GM12878 (cell line): ENCODE measurements around the gene THAP10. TPM values are rescaled to one million over a fixed set of nuclear protein-coding genes. Genes with fewer than 3 reads are reported as not detected.

Source experiments
- ATAC-seq: fragments of 200-7000 bp; cut with Tn5 transposase; 3 replicates; pipeline ENCODE4 v1.9.1; 2020; ENCODE audit warnings: mild to moderate bottlenecking, moderate library complexity
- BruUV-seq: library from RNA; stranded (reverse); fragments of 400-500 nt; replicated peaks from 2 replicates; lab custom pipeline; 2021; lab: Mats Ljungman, UMichigan
- CTCF ChIA-PET: fragments of 300-600 bp; sonication (Branson Sonifier 250); formaldehyde crosslinking; extraction: SDS; loops from one replicate; lab custom pipeline; 2021; ENCODE audit warnings: inconsistent platforms; lab: Yijun Ruan, JAX
- POLR2A ChIA-PET: fragments of 350-600 bp; formaldehyde crosslinking; extraction: SDS; loops from one replicate; lab custom pipeline; 2021; ENCODE audit warnings: inconsistent platforms; lab: Charles Lee
- RAD21 ChIA-PET: fragments of 300-600 bp; sonication (Branson Sonifier 250); formaldehyde crosslinking; loops from one replicate; lab custom pipeline; 2023; ENCODE audit warnings: antibody characterized with exemption; ENCODE audit not compliant: unreplicated experiment; lab: Charles Lee
- SMC1A ChIA-PET: fragments of 300-600 bp; sonication (Branson Sonifier 250); formaldehyde crosslinking; loops from one replicate; lab custom pipeline; 2023; ENCODE audit not compliant: unreplicated experiment, uncharacterized antibody; lab: Charles Lee
- DNase-seq: peaks from one replicate; pipeline ENCODE4 v3.0.0-alpha.2; 2011; ENCODE audit warnings: low read depth, low spot score
- FAIRE-seq: peaks from 3 replicates; lab custom pipeline; 2011; peaks lifted over from hg19 to GRCh38; lab: Jason Lieb, UNC
- H2AFZ ChIP-seq: 2 replicates; pipeline ENCODE4 v1.6.0; 2011; ENCODE audit warnings: low read depth, low read length, control low read depth; ENCODE audit not compliant: control insufficient read depth
- H3K27ac ChIP-seq: 2 replicates; pipeline ENCODE4 v1.5.1; 2011; ENCODE audit warnings: control low read depth; ENCODE audit not compliant: control insufficient read depth, insufficient read depth
- H3K27me3 ChIP-seq, 2 experiments: replicated peaks in 1 of 2; 2 replicates each; pipeline versions ENCODE4 v1.6.0 to v1.6.1; 2011; ENCODE audit warnings: low read length in 1 of 2; ENCODE audit not compliant: control insufficient read depth in 2 of 2, insufficient read depth in 2 of 2
- H3K36me3 ChIP-seq, 2 experiments: 2 replicates each; pipeline ENCODE4 v1.5.1; 2011; ENCODE audit warnings: low read length in 1 of 2; ENCODE audit not compliant: control insufficient read depth in 2 of 2, insufficient read depth in 2 of 2
- H3K4me1 ChIP-seq: 2 replicates; pipeline ENCODE4 v1.6.1; 2011; ENCODE audit warnings: mild to moderate bottlenecking, low read length, moderate library complexity, mixed read lengths; ENCODE audit not compliant: control insufficient read depth, insufficient read depth
- H3K4me2 ChIP-seq: 2 replicates; pipeline ENCODE4 v1.6.0; 2011; ENCODE audit warnings: control low read depth; ENCODE audit not compliant: control insufficient read depth, insufficient read depth
- H3K4me3 ChIP-seq: fragments of 200-600 bp; sonication (generic); 2 replicates; pipeline ENCODE4 v1.5.1; 2016
- H3K79me2 ChIP-seq: 2 replicates; pipeline ENCODE4 v1.6.0; 2011; ENCODE audit warnings: low read length; ENCODE audit not compliant: control insufficient read depth, insufficient read depth
- H3K9ac ChIP-seq: 2 replicates; pipeline ENCODE4 v1.8.0; 2011; ENCODE audit warnings: low read length, control low read depth, mixed read lengths; ENCODE audit not compliant: control insufficient read depth, insufficient read depth
- H3K9me3 ChIP-seq: replicated peaks from 3 replicates; pipeline ENCODE4 v1.5.1; 2011; ENCODE audit warnings: mild to moderate bottlenecking, low read length; ENCODE audit not compliant: control insufficient read depth, insufficient read depth
- H4K20me1 ChIP-seq: 2 replicates; pipeline ENCODE4 v1.6.0; 2011; ENCODE audit not compliant: control insufficient read depth, insufficient read depth
- ASH2L ChIP-seq: fragments of 300-600, 200-600 bp; sonication (generic); IDR thresholded peaks from 2 replicates; pipeline ENCODE4 v1.6.1; 2017; ENCODE audit warnings: low read depth, mild to moderate bottlenecking, borderline replicate concordance
- CREB1 ChIP-seq: IDR thresholded peaks from 2 replicates; pipeline ENCODE4 v1.6.1; 2012; ENCODE audit warnings: low read depth, mild to moderate bottlenecking, inconsistent platforms
- E4F1 ChIP-seq: fragments of 450-650 bp; IDR thresholded peaks from 2 replicates; pipeline ENCODE4 v1.6.1; 2018; ENCODE audit warnings: borderline replicate concordance, mild to moderate bottlenecking; ENCODE audit not compliant: partially characterized antibody
- FOXK2 ChIP-seq: fragments of 450-650 bp; IDR thresholded peaks from 2 replicates; pipeline ENCODE4 v1.6.1; 2017; ENCODE audit warnings: mild to moderate bottlenecking, moderate library complexity
- HDAC6 ChIP-seq: fragments of 200-600 bp; sonication (generic); IDR thresholded peaks from one replicate; pipeline ENCODE4 v1.8.0; 2017; ENCODE audit warnings: antibody characterized with exemption; ENCODE audit not compliant: unreplicated experiment
- LARP7 ChIP-seq: fragments of 450-650 bp; IDR thresholded peaks from 2 replicates; pipeline ENCODE4 v1.6.1; 2017; ENCODE audit warnings: mild to moderate bottlenecking
- MTA3 ChIP-seq: IDR thresholded peaks from 2 replicates; pipeline ENCODE4 v1.6.1; 2012; ENCODE audit warnings: low read length, inconsistent platforms, borderline replicate concordance
- NFYA ChIP-seq: IDR thresholded peaks from 2 replicates; pipeline ENCODE4 v1.6.1; 2011; ENCODE audit warnings: low read depth, mild to moderate bottlenecking, low read length, improper control_type of control experiment, borderline replicate concordance
- NFYB ChIP-seq: IDR thresholded peaks from 2 replicates; pipeline ENCODE4 v1.6.1; 2011; ENCODE audit warnings: low read depth, mild to moderate bottlenecking, low read length, improper control_type of control experiment, moderate library complexity; ENCODE audit not compliant: insufficient read depth
- PAX5 ChIP-seq: IDR thresholded peaks from 2 replicates; pipeline ENCODE4 v1.6.1; 2011; ENCODE audit warnings: low read depth, low read length, borderline replicate concordance
- PML ChIP-seq: IDR thresholded peaks from 2 replicates; pipeline ENCODE4 v1.6.1; 2012; ENCODE audit warnings: low read length, inconsistent platforms
- RCOR1 ChIP-seq: conservative IDR thresholded peaks from 2 replicates; pipeline ENCODE4 v1.6.1; 2012; ENCODE audit warnings: low read depth, low read length, improper control_type of control experiment
- RELA ChIP-seq: fragments of 450-650 bp; IDR thresholded peaks from 2 replicates; pipeline ENCODE4 v1.8.0; 2014; ENCODE audit warnings: borderline replicate concordance; ENCODE audit not compliant: partially characterized antibody
- TAF1 ChIP-seq: IDR thresholded peaks from 2 replicates; pipeline ENCODE4 v1.6.1; 2011; ENCODE audit warnings: mild to moderate bottlenecking, low read depth, low read length, borderline replicate concordance
- USF1 ChIP-seq: IDR thresholded peaks from 2 replicates; pipeline ENCODE4 v1.6.1; 2011; ENCODE audit warnings: borderline replicate concordance, low read depth, mild to moderate bottlenecking, moderate library complexity, mixed read lengths, low read length; ENCODE audit not compliant: insufficient read depth; ENCODE audit errors: extremely low read length
- ZNF217 ChIP-seq: fragments of 450-650 bp; IDR thresholded peaks from 2 replicates; pipeline ENCODE4 v1.6.1; 2017; ENCODE audit warnings: antibody characterized with exemption, mild to moderate bottlenecking
- in situ Hi-C: fragments of 300-500 bp; cut with MboI; formaldehyde crosslinking; loops from 9 replicates; pipeline ENCODE4 v1.14.3; 2018; ENCODE audit warnings: mixed read lengths
- intact Hi-C: fragments of 100-400 bp; cut with micrococcal nuclease; formaldehyde crosslinking; loops from one replicate; pipeline ENCODE4 v1.14.2; 2022; ENCODE audit not compliant: unreplicated experiment
- polyA plus RNA-seq, 11 experiments: library from polyadenylated mRNA; depleted of rRNA in 4 of 11; unstranded in 6 of 11; stranded (reverse) in 5 of 11; fragments of >200 nt; fragmentation: Nextera tagmentation in 4 of 11; fragmentation: Illumina TruSeq in 1 of 11; extraction: Ambion mirVana in 4 of 11; extraction: Trizol in 1 of 11; gene quantifications; 1 replicate in 1 of 11; 2 replicates in 10 of 11; pipeline versions ENCODE4 v1.2.1 to v1.2.3, GENCODE V29; 2011 to 2016; ENCODE audit warnings: inconsistent platforms in 2 of 11, missing spikeins in 2 of 11, low read depth in 1 of 11
- total RNA-seq, 4 experiments: library from RNA; depleted of rRNA in 3 of 4; stranded (reverse); fragments of >200 nt in 3 of 4; fragmentation: Illumina TruSeq in 1 of 4; extraction: Trizol in 1 of 4; gene quantifications; 2 replicates each; pipeline versions ENCODE4 v1.2.1 to v1.2.3, GENCODE V29; 2013 to 2021

Gene THAP10
- total and polyA plus RNA-seq, 10 of the 15 experiments (the other 5 are each of a cell fraction or from before 2014, with no cell fraction given), result 0.35 to 5.2 (median 1.4) TPM

GRCh38 chr15:70906842-70907241, 14.6 kb upstream of the THAP10 start:
- no peak overlapping the region for H3K27ac ChIP-seq
- ChIA-PET RAD21 (no interaction called here), CTCF (interaction anchor here (0.7 kb wide), 1 partner anchor 11 kb away, joined by 3 read pairs; no protein-coding TSS in a partner anchor), SMC1A (no interaction called here), POLR2A (no interaction called here)
- ATAC-seq (no peak), DNase-seq (no peak), FAIRE-seq (no peak)
- no peaks in the 10 kb centered on the region for H3K4me1 ChIP-seq
- H3K4me3 ChIP-seq, result no peak overlapping the region
- TF ChIP-seq USF1, result no peak
- no peak for TF ChIP-seq PAX5
- no peak for TF ChIP-seq MTA3
- no peak for TF ChIP-seq NFYB
- no peak for TF ChIP-seq E4F1
- TF ChIP-seq ZNF217, result no peak
- no peak for TF ChIP-seq ASH2L
- TF ChIP-seq NFYA, result no peak
- no peak for TF ChIP-seq CREB1
- TF ChIP-seq RCOR1, result no peak
- TF ChIP-seq LARP7, result no peak
- no peak for TF ChIP-seq HDAC6
- no peak for TF ChIP-seq FOXK2
- TF ChIP-seq PML, result no peak
- TF ChIP-seq TAF1, result no peak
- TF ChIP-seq RELA, result no peak
- H3K36me3 ChIP-seq, result peaks cover 0 to 4% of the 10 kb centered on the region in 2 experiments; a peak in 1 of 4 replicates
- no TSS peak for BruUV-seq
- H2AFZ ChIP-seq, result no peak overlapping the region
- H3K9me3 ChIP-seq, result peaks cover 10% of the 10 kb centered on the region
- H3K79me2 ChIP-seq, result no peaks in the 10 kb centered on the region
- H3K27me3 ChIP-seq, result no peaks in the 10 kb centered on the region
- in situ Hi-C loops, result no loop called here
- intact Hi-C loops, result no loop called here
- H3K9ac ChIP-seq, result no peak overlapping the region
- H4K20me1 ChIP-seq, result no peaks in the 10 kb centered on the region
- H3K4me2 ChIP-seq, result no peak overlapping the region
